GM08714 (cell line): ENCODE data around the gene NBL1.

Experiments
- H3K4me3 ChIP-seq: fragments of 200-500 bp; sonication (Bioruptor generic); 2 replicates; pipeline ENCODE4 v1.5.1; 2014; ENCODE audit warnings: mild to moderate bottlenecking, low read length, inconsistent platforms
- ZNF274 ChIP-seq: IDR thresholded peaks from 2 replicates; pipeline ENCODE4 v1.6.1; 2012; ENCODE audit warnings: mild to moderate bottlenecking, low read depth, low read length

The NBL1 gene

GRCh38 chr1:19704247-19705113 lies 60.4 kb downstream of the NBL1 start:
- no peak for TF ChIP-seq ZNF274
- no peak overlapping the region for H3K4me3 ChIP-seq

GRCh38 chr1:19705464-19705863 lies 61.4 kb downstream of the NBL1 start:
- TF ChIP-seq ZNF274, result no peak
- no peak overlapping the region for H3K4me3 ChIP-seq

GRCh38 chr1:19706136-19706535 lies 62.0 kb downstream of the NBL1 start:
- TF ChIP-seq ZNF274, result no peak

More at GRCh38 chr1:19706136-19706535, 62.0 kb downstream of the NBL1 start:
- no peak overlapping the region for H3K4me3 ChIP-seq
